HG03457 (cell line): Measurements from ENCODE around the gene ARAF.

Experiments used
- ATAC-seq: cut with Tn5 transposase; IDR thresholded peaks from one replicate; pipeline ENCODE4 v1.9.1; 2021; ENCODE audit warnings: moderate number of reproducible peaks; ENCODE audit not compliant: unreplicated experiment

ARAF gene

DNA sequence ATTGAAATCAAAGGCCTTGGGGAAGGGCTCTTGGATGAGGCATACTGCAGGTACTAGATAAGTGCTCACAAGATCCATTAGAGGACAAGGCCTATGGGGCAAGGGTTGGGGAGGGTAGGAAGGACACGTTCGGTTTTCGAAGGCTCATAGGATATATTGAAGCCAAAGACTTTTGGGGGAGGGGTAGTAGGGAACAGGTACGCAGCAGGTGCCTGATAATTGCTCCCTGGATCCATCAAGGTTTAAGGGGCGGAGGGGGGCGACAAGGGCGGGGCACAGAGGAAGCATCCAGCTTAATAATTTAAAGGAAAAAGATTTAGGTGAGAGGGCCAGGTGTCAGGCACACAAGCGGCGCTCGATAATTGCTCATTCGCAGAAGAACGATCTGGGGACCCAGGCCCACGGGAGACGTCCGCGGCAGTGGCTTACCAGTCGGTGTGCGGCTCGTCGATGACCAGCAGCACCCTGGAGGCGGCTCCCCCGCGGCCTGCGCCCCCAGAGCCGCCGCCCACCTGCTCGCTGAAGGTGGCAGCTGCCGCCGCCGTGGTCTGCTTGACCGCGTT, 58.0 kb downstream of the ARAF start:
- no peak for ATAC-seq

DNA sequence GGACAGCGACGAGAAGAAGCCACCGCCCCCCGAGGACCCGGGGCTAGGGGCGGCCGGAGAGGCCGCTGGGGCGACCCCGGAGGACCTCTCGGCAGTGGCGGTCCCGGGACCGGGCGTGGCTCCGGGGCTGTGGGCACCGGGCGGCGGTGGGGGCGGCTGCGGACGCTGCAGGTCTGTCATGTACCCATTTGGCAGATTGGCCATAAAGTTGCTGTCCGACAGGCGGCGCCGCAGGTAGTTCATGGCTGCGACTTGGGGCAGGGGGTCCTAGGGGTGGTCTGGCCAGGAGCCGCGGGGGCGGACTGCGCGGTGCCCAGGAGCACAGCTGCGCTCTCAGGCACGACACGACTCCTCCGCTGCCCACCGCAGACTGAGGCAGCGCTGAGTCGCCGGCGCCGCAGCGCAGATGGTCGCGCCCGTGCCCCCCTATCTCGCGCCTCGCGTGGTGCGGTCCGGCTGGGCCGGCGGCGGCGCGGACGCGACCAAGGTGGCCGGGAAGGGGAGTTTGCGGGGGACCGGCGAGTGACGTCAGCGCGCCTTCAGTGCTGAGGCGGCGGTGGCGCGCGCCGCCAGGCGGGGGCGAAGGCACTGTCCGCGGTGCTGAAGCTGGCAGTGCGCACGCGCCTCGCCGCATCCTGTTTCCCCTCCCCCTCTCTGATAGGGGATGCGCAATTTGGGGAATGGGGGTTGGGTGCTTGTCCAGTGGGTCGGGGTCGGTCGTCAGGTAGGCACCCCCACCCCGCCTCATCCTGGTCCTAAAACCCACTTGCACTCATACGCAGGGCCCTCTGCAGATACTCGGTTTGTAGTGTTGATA, 58.7 kb downstream of the ARAF start, which contains the start of gene SYN1:
SYN1 (minus strand) TSS at position 372 of the 817 bp plus-strand sequence; CDS start at position 243, 129 bp downstream.
- peak; percentile 67 for ATAC-seq

DNA sequence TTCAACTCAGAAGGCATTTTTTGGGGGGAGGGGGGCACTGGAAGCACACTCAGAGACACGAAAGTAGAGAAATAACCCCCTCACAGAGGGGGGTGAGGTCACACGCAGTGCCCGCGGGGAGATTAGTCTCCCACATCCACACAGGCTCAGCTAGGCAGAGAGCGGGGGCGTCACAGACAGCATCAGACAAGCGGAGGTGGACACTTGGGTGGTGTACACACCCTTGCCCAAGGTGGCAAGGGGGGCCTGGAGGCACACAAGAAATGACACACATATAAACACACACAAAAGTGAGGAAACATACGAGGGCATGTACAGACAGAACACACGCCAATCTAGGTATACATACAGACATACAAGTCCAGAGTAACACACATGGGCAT, 59.3 kb downstream of the ARAF start:
- ATAC-seq: no peak
